Ishikawa (cell line): Measurements from ENCODE around the gene PTPRD.
A peak's percentile ranks its signal among the peaks of the same experiment; 100 is the strongest.

Source experiments
- CEBPB ChIP-seq: IDR thresholded peaks from 2 replicates; pipeline ENCODE4 v1.6.1; 2012
- CREB1 ChIP-seq: IDR thresholded peaks from 2 replicates; pipeline ENCODE4 v1.6.1; 2012; ENCODE audit warnings: low read depth
- EGR1 ChIP-seq: IDR thresholded peaks from 2 replicates; pipeline ENCODE4 v1.6.1; 2012
- EP300 ChIP-seq: IDR thresholded peaks from 2 replicates; pipeline ENCODE4 v1.6.1; 2012; ENCODE audit warnings: borderline replicate concordance
- FOXM1 ChIP-seq: IDR thresholded peaks from 2 replicates; pipeline ENCODE4 v1.6.1; 2012; ENCODE audit warnings: low read depth, borderline replicate concordance
- NFIC ChIP-seq: IDR thresholded peaks from 2 replicates; pipeline ENCODE4 v1.6.1; 2012
- RAD21 ChIP-seq: IDR thresholded peaks from 2 replicates; pipeline ENCODE4 v1.6.1; 2012; ENCODE audit warnings: low read depth
- TAF1 ChIP-seq: IDR thresholded peaks from 2 replicates; pipeline ENCODE4 v1.6.1; 2012; ENCODE audit warnings: low read depth, mild to moderate bottlenecking
- TCF12 ChIP-seq: IDR thresholded peaks from 2 replicates; pipeline ENCODE4 v1.6.1; 2012; ENCODE audit warnings: low read depth
- TEAD4 ChIP-seq: IDR thresholded peaks from 2 replicates; pipeline ENCODE4 v1.6.1; 2012
- YY1 ChIP-seq: IDR thresholded peaks from 2 replicates; pipeline ENCODE4 v1.6.1; 2012; ENCODE audit warnings: low read depth
- ZBTB7A ChIP-seq: IDR thresholded peaks from 2 replicates; pipeline ENCODE4 v1.6.1; 2012; ENCODE audit warnings: low read depth
- TF ChIP-seq, protein P1 (sequence below): IDR thresholded peaks from 2 replicates; pipeline ENCODE4 v1.6.1; 2012; ENCODE audit warnings: low read depth, mild to moderate bottlenecking
- TF ChIP-seq, protein P2 (sequence below): IDR thresholded peaks from 2 replicates; pipeline ENCODE4 v1.6.1; 2012
- TF ChIP-seq, protein P3 (sequence below): IDR thresholded peaks from 2 replicates; pipeline ENCODE4 v1.6.1; 2012

Gene PTPRD

DNA sequence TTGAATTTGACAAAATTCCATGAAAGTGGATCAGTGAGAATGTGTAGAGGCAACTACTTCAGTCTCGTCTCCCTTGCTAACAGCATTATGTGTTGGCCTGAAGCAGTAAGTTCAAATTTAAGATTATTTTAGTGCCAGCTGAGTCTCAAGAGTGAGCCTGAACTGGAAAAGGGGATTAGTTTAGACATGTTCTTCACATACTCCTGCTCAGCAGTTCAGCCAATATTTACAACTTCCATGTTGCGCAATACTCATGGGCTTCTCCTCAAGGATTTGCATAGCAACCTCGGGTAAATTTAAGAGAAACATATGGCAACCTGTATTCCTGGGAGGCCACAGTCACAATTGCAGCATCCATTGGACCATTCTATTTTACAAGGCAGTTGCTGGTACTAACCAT, 553.8 kb downstream of the PTPRD start:
- TF ChIP-seq EGR1 (no peak), CEBPB (peak; percentile 95), YY1 (no peak)
- TF ChIP-seq, protein P1, sequence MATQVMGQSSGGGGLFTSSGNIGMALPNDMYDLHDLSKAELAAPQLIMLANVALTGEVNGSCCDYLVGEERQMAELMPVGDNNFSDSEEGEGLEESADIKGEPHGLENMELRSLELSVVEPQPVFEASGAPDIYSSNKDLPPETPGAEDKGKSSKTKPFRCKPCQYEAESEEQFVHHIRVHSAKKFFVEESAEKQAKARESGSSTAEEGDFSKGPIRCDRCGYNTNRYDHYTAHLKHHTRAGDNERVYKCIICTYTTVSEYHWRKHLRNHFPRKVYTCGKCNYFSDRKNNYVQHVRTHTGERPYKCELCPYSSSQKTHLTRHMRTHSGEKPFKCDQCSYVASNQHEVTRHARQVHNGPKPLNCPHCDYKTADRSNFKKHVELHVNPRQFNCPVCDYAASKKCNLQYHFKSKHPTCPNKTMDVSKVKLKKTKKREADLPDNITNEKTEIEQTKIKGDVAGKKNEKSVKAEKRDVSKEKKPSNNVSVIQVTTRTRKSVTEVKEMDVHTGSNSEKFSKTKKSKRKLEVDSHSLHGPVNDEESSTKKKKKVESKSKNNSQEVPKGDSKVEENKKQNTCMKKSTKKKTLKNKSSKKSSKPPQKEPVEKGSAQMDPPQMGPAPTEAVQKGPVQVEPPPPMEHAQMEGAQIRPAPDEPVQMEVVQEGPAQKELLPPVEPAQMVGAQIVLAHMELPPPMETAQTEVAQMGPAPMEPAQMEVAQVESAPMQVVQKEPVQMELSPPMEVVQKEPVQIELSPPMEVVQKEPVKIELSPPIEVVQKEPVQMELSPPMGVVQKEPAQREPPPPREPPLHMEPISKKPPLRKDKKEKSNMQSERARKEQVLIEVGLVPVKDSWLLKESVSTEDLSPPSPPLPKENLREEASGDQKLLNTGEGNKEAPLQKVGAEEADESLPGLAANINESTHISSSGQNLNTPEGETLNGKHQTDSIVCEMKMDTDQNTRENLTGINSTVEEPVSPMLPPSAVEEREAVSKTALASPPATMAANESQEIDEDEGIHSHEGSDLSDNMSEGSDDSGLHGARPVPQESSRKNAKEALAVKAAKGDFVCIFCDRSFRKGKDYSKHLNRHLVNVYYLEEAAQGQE = no peak

DNA sequence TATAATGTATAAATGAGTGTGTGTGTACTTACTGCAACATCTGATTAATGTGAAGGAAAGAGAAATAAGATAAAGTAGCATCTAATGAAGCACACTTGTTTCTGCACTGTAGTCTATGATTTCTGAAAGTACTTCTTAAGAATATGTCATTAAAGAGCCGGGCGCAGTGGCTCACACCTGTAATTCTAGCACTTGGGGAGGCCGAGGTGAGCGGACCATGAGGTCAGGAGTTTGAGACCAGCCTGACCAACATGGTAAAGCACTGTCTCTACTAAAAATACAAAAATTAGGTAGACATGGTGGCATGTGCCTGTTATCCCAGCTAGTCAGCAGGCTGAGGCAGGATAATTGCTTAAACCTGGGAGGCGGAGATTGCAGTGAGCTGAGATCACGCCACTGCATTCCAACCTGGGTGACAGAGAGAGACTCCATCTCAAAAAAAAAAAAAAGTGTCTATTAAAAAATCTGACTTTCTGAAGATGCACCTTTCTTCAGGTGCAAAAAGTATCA, 556.9 kb downstream of the PTPRD start:
- TF ChIP-seq TAF1 (no peak), CREB1 (no peak), EGR1 (no peak), ZBTB7A (no peak), TEAD4 (no peak), NFIC (no peak), TCF12 (no peak), CEBPB (no peak), EP300 (no peak), YY1 (no peak), RAD21 (no peak), FOXM1 (no peak)
- TF ChIP-seq, protein P2, sequence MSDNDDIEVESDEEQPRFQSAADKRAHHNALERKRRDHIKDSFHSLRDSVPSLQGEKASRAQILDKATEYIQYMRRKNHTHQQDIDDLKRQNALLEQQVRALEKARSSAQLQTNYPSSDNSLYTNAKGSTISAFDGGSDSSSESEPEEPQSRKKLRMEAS = no peak
- TF ChIP-seq, protein P1 = no peak
- TF ChIP-seq, protein P3, sequence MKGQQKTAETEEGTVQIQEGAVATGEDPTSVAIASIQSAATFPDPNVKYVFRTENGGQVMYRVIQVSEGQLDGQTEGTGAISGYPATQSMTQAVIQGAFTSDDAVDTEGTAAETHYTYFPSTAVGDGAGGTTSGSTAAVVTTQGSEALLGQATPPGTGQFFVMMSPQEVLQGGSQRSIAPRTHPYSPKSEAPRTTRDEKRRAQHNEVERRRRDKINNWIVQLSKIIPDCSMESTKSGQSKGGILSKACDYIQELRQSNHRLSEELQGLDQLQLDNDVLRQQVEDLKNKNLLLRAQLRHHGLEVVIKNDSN = no peak

DNA sequence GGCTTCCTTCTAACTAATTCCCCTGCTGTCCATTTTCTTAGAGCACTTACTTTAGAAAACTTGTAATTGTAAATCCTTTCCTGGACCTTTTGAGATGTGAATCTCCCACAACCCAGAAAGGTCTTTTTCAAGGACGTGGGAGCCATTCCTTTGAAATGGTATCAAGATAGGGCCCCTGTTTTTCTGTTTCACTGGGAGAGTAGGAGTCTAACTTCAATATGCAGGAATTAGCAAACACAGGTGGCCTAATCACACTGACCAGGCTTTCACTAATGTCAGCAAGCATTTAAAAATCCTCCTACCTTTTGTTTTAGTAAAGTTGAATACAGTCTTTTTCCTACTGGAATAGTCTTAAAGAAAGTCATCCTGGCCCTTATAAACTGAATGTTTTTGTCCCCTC, 558.3 kb downstream of the PTPRD start:
- no peak for TF ChIP-seq EGR1
- TF ChIP-seq CEBPB = no peak
- TF ChIP-seq, protein P3 = no peak
- TF ChIP-seq EP300 = no peak
- no peak for TF ChIP-seq TAF1
- TF ChIP-seq, protein P1 = no peak
- no peak for TF ChIP-seq FOXM1
- TF ChIP-seq, protein P2 = no peak
- TF ChIP-seq YY1 = no peak
- no peak for TF ChIP-seq RAD21
- TF ChIP-seq CREB1 = no peak
- TF ChIP-seq ZBTB7A = no peak
- TF ChIP-seq NFIC = no peak
- no peak for TF ChIP-seq TCF12
- TF ChIP-seq TEAD4 = no peak

DNA sequence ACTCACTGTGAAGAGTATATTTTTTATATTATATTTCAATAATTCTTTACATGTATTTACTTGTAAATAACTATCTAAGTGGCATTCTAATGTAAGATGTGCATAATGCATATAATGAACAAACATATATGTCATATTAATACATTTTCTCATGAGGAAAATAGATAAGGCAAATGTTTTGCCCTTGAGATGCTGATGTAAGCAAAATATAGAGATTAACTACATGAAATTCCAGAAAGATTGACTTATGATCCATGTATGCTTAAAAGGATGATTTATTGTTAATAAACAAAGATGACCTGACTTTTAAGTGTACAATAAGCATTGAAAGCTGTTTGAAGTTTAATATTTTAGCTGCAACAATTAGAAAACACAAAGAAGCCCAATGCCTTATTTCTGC, 559.9 kb downstream of the PTPRD start:
- TF ChIP-seq RAD21 = no peak
- no peak for TF ChIP-seq ZBTB7A
- no peak for TF ChIP-seq FOXM1
- no peak for TF ChIP-seq EP300
- TF ChIP-seq CEBPB = no peak
- TF ChIP-seq TAF1 = no peak
- TF ChIP-seq, protein P1 = no peak
